ENCODE results near the gene RFESD. TPM values are rescaled to one million over a fixed set of nuclear protein-coding genes. Genes with fewer than 3 reads are reported as not detected.

Gene RFESD
- total and polyA plus RNA-seq, 2 of the 4 experiments (the other 2 are of a cell fraction): 1.5 to 2.7 TPM

- Histone ChIP-seq H2BK20ac (ENCODE audit: low read depth, low read length) (no peak overlapping the region), H3K18ac (ENCODE audit: low read depth, low read length) (no peak overlapping the region), H2BK15ac (ENCODE audit: low read depth, low read length) (no peak overlapping the region), H3K27ac (ENCODE audit: insufficient read depth, low read length) (no peak overlapping the region), H4K91ac (ENCODE audit: insufficient read depth, low read depth, low read length) (no peak overlapping the region), H3K9me3 (ENCODE audit: control insufficient read depth, insufficient read depth, low read length) (no peaks in the 10 kb centered on the region), H2AK5ac (ENCODE audit: low read depth, low read length) (no peak overlapping the region), H2AK9ac (replicated peaks; ENCODE audit: low read depth, low read length, poor library complexity) (no peak overlapping the region), H3K4me2 (ENCODE audit: low read depth, low read length) (no peak overlapping the region; the same call in 1 of the 2 replicates), H3K4me1 (ENCODE audit: control insufficient read depth, insufficient read depth, low read length) (peaks cover 11% of the 10 kb centered on the region), H3K4me3 (ENCODE audit: insufficient read depth, low read depth, low read length) (no peak overlapping the region), H2BK5ac (ENCODE audit: low read depth, low read length, poor library complexity, severe bottlenecking) (no peak overlapping the region), H3K9me1 (ENCODE audit: insufficient read depth, low read length) (no peaks in the 10 kb centered on the region), H2BK120ac (ENCODE audit: low read depth, low read length) (no peak overlapping the region), H3K36me3 (ENCODE audit: control insufficient read depth, insufficient read depth, low read length) (no peaks in the 10 kb centered on the region), H3K9ac (ENCODE audit: low read depth, low read length) (no peak overlapping the region), H4K20me1 (ENCODE audit: insufficient read depth, low read length) (no peaks in the 10 kb centered on the region), H3K4ac (ENCODE audit: low read depth, low read length) (no peak overlapping the region; the same call in 1 of the 2 replicates), H3K23ac (ENCODE audit: low read depth, low read length) (no peak overlapping the region), H4K8ac (ENCODE audit: low read depth in 2 of 2, low read length in 2 of 2) (peak overlapping the region in 1 of 2 experiments; percentile 42; a peak in 2 of 4 replicates), H3K14ac (replicated peaks; ENCODE audit: low read depth, low read length) (peak overlapping the region; percentile 23; the same call in 1 of the 2 replicates), H4K5ac (ENCODE audit: low read depth, low read length) (no peak overlapping the region), H2AFZ (replicated peaks; ENCODE audit: low read length, poor library complexity) (no peak overlapping the region), H3K27me3 (ENCODE audit: control insufficient read depth, insufficient read depth, low read length) (no peaks in the 10 kb centered on the region), H3K79me1 (ENCODE audit: low read depth in 1 of 2, low read length in 2 of 2) (no peaks in the 10 kb centered on the region), H3K56ac (ENCODE audit: extremely low read depth, insufficient read depth, low read length) (no peak overlapping the region)
- intact Hi-C loops (cut with micrococcal nuclease) (loop anchor here (1.0 kb wide), 1 partner anchor 64 kb away; the partner anchor contains the start of gene ARSK), in situ Hi-C loops (cut with MboI; ENCODE audit: low sequenced_read_pairs) (no loop called here), dilution Hi-C loops (cut with HindIII; ENCODE audit: low sequenced_read_pairs, unreplicated experiment) (no loop called here)
- BruUV-seq (replicated peaks): no TSS peak
- DNase-seq (peak; percentile 56), ATAC-seq (ENCODE audit: low read depth) (no peak)
- CTCF ChIA-PET: no interaction called here
- TF ChIP-seq BHLHE40 (IDR thresholded peaks at IDR 0.05; ENCODE audit: low read depth, low read length) (no peak), RCOR1 (IDR thresholded peaks at IDR 0.05; ENCODE audit: insufficient replicate concordance, low read length) (no peak)
- POLR2A ChIA-PET (ENCODE audit: unreplicated experiment): no interaction called here
- no CpG with 5 or more reads among the region's 4 CpGs for WGBS, 2 experiments (ENCODE audit: extremely low coverage in 2 of 2, insufficient read length in 1 of 2)
Observed at GRCh38 chr5:95619096-95619495, 27.5 kb upstream of the RFESD start.

Data from IMR-90 (cell line).